OCI-LY1 (cell line): ENCODE data around the gene PRKCB.
A peak's percentile ranks its signal among the peaks of the same experiment; 100 is the strongest.

Experiments used
- H2AFZ ChIP-seq: fragments of 200-600 bp; sonication (generic), shearing (Covaris generic); 2 replicates; pipeline ENCODE4 v1.6.0; 2014; ENCODE audit warnings: antibody characterized with exemption, mild to moderate bottlenecking, low read length
- H3F3A ChIP-seq: fragments of 200-600 bp; sonication (generic), shearing (Covaris generic); 2 replicates; pipeline ENCODE4 v1.6.0; 2014; ENCODE audit warnings: mild to moderate bottlenecking, antibody characterized with exemption, low read length, moderate library complexity; ENCODE audit not compliant: insufficient read depth
- H3K27ac ChIP-seq: fragments of 200-600 bp; sonication (generic); 2 replicates; pipeline ENCODE4 v1.5.1; 2014; ENCODE audit warnings: low read length, mixed run types, mild to moderate bottlenecking, low read depth; ENCODE audit not compliant: poor library complexity, severe bottlenecking
- H3K27me3 ChIP-seq: fragments of 200-600 bp; sonication (generic); 2 replicates; pipeline ENCODE4 v1.6.0; 2014; ENCODE audit warnings: antibody characterized with exemption, mild to moderate bottlenecking, low read length, moderate library complexity; ENCODE audit not compliant: insufficient read depth
- H3K36me3 ChIP-seq: fragments of 200-600 bp; sonication (generic); 2 replicates; pipeline ENCODE4 v1.6.1; 2014; ENCODE audit warnings: mild to moderate bottlenecking, antibody characterized with exemption, low read length, moderate library complexity, mixed read lengths; ENCODE audit not compliant: insufficient read depth
- H3K4me1 ChIP-seq: fragments of 200-600 bp; sonication (generic); 2 replicates; pipeline ENCODE4 v1.5.1; 2014; ENCODE audit warnings: mild to moderate bottlenecking, low read length, moderate library complexity; ENCODE audit not compliant: insufficient read depth, severe bottlenecking
- H3K4me2 ChIP-seq: fragments of 200-600 bp; sonication (generic), shearing (Covaris generic); 2 replicates; pipeline ENCODE4 v1.6.1; 2014; ENCODE audit warnings: low read length
- H3K4me3 ChIP-seq: fragments of 200-600 bp; sonication (generic); 2 replicates; pipeline ENCODE4 v1.5.1; 2014; ENCODE audit warnings: low read length, low read depth, mild to moderate bottlenecking, mixed read lengths; ENCODE audit not compliant: poor library complexity, severe bottlenecking
- H3K79me2 ChIP-seq: fragments of 200-600 bp; shearing (Covaris generic); 2 replicates; pipeline ENCODE4 v1.6.1; 2016; ENCODE audit warnings: mixed run types, low read length, mixed read lengths; ENCODE audit not compliant: insufficient read depth
- H3K9ac ChIP-seq: fragments of 200-600 bp; sonication (generic), shearing (Covaris generic); 2 replicates; pipeline ENCODE4 v1.6.1; 2014; ENCODE audit warnings: mild to moderate bottlenecking, low read length, mixed read lengths
- H3K9me2 ChIP-seq: fragments of 200-600 bp; sonication (generic), shearing (Covaris generic); 2 replicates; pipeline ENCODE4 v1.6.1; 2014; ENCODE audit warnings: low read depth, mild to moderate bottlenecking, low read length, mixed read lengths
- H3K9me3 ChIP-seq: fragments of 200-600 bp; shearing (Covaris generic); 2 replicates; pipeline ENCODE4 v1.6.1; 2014; ENCODE audit warnings: low read length, mixed read lengths
- H4K20me1 ChIP-seq: fragments of 200-600 bp; sonication (generic), shearing (Covaris generic); 2 replicates; pipeline ENCODE4 v1.6.0; 2016; ENCODE audit warnings: mild to moderate bottlenecking, low read length; ENCODE audit not compliant: insufficient read depth
- EZH2 ChIP-seq: fragments of 200-600 bp; sonication (generic), shearing (Covaris generic); IDR thresholded peaks from 2 replicates; pipeline ENCODE4 v1.8.0; 2017; ENCODE audit warnings: borderline replicate concordance, mixed run types, mild to moderate bottlenecking, antibody characterized with exemption, low read length, moderate library complexity, mixed read lengths
- TF ChIP-seq, protein P1 (sequence below): fragments of 200-600 bp; sonication (generic), shearing (Covaris generic); IDR thresholded peaks from 2 replicates; pipeline ENCODE4 v1.5.1; 2017; ENCODE audit warnings: mild to moderate bottlenecking, antibody characterized with exemption, low read length, moderate library complexity, mixed read lengths

Gene PRKCB

DNA sequence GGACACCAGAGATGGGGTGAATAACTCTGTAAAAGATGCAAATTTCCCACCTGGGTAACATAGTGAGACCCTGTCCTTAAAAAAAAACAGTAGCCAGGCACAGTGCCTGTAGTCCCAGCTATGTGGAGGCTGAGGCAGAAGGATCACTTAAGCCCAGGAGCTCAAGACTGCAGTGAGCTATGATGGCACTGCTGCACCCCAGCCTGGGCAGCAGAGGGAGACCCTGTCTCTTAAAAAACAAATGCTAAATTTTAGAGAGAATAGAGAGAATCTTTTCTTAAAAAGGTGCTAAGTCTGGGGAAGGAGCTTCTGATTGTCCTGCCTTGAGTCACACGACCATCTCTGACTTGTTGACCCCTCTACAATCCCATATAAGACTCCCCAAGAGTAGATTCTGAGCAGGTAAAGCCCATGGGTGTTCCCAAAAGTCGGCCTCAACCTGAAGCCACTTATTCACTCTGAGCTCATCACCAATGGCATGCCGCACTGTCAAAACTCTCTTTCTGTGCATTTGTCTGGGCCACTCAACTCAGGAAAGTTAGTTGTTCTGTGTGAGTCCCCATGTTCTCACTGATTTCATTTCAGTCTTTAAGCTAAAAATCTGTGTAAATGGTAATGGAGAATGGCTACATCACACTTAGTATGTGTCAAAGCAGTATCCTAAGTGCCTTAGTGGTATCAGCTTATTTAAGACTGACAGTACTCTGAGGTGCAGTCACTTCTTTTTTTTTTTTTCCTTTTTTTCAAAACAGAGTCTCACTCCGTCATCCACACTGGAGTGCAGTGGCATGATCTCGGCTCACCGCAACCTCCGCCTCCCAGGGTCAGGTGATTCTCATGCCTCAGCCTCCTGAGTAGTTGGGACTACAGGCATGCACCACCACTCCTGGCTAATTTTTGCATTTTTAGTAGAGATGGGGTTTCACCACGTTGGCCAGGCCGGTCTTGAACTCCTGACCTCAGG, 41.6 kb downstream of the PRKCB start:
- no peak overlapping the region for H2AFZ ChIP-seq
- no peak overlapping the region for H3K4me3 ChIP-seq
- no peaks in the 10 kb centered on the region for H3K9me3 ChIP-seq
- peaks cover 17% of the 10 kb centered on the region for H3K4me1 ChIP-seq
- H3K4me2 ChIP-seq, result no peak overlapping the region
- H3K79me2 ChIP-seq, result no peaks in the 10 kb centered on the region
- no peaks in the 10 kb centered on the region for H3K27me3 ChIP-seq
- no peaks in the 10 kb centered on the region for H3K36me3 ChIP-seq
- TF ChIP-seq EZH2, result no peak
- TF ChIP-seq, protein P1, sequence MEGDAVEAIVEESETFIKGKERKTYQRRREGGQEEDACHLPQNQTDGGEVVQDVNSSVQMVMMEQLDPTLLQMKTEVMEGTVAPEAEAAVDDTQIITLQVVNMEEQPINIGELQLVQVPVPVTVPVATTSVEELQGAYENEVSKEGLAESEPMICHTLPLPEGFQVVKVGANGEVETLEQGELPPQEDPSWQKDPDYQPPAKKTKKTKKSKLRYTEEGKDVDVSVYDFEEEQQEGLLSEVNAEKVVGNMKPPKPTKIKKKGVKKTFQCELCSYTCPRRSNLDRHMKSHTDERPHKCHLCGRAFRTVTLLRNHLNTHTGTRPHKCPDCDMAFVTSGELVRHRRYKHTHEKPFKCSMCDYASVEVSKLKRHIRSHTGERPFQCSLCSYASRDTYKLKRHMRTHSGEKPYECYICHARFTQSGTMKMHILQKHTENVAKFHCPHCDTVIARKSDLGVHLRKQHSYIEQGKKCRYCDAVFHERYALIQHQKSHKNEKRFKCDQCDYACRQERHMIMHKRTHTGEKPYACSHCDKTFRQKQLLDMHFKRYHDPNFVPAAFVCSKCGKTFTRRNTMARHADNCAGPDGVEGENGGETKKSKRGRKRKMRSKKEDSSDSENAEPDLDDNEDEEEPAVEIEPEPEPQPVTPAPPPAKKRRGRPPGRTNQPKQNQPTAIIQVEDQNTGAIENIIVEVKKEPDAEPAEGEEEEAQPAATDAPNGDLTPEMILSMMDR, result peak; percentile 22
- no peaks in the 10 kb centered on the region for H3K9me2 ChIP-seq
- H3K27ac ChIP-seq, result no peak overlapping the region
- no peak overlapping the region for H3K9ac ChIP-seq
- no peaks in the 10 kb centered on the region for H3F3A ChIP-seq
- H4K20me1 ChIP-seq, result no peaks in the 10 kb centered on the region

DNA sequence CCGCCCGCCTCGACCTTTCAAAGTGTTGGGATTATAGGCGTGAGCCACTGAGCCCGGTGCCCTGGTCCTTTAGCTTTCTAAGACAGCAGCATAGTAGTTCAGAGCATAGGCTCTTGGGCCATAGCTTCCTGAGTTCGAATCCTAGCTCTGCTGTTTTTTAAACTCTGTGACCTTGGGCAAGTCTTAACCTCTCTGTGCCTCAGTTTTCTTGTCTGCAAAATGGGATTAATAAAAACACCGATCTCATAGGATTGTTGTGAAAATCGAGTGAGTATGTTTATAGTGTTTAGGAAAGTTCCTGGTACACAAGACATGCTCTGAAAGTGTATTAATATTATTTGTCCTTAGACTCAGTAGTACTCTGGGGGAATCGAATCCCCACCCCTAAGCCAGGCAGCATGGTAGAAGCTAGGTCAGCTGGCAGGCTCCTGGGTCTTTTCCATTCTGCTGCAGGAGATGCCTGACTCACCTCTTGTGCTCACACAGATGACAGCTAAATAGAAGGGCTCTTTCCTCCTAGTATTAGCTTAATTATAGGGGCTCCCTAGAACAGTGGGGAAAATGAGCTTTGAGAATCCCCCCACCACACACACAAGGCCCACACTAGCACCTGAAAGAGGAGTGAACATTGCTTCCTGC, 44.1 kb downstream of the PRKCB start:
- H3K36me3 ChIP-seq, result no peaks in the 10 kb centered on the region
- H3F3A ChIP-seq, result no peaks in the 10 kb centered on the region
- H3K4me2 ChIP-seq, result no peak overlapping the region
- H3K9me2 ChIP-seq, result no peaks in the 10 kb centered on the region
- H2AFZ ChIP-seq, result no peak overlapping the region
- H3K9ac ChIP-seq, result no peak overlapping the region
- H3K27ac ChIP-seq, result no peak overlapping the region
- H3K4me3 ChIP-seq, result no peak overlapping the region
- H3K9me3 ChIP-seq, result no peaks in the 10 kb centered on the region
- H3K27me3 ChIP-seq, result no peaks in the 10 kb centered on the region
- no peak for TF ChIP-seq EZH2
- TF ChIP-seq, protein P1, result no peak
- no peaks in the 10 kb centered on the region for H4K20me1 ChIP-seq
- no peaks in the 10 kb centered on the region for H3K79me2 ChIP-seq
- H3K4me1 ChIP-seq, result peaks cover 17% of the 10 kb centered on the region

DNA sequence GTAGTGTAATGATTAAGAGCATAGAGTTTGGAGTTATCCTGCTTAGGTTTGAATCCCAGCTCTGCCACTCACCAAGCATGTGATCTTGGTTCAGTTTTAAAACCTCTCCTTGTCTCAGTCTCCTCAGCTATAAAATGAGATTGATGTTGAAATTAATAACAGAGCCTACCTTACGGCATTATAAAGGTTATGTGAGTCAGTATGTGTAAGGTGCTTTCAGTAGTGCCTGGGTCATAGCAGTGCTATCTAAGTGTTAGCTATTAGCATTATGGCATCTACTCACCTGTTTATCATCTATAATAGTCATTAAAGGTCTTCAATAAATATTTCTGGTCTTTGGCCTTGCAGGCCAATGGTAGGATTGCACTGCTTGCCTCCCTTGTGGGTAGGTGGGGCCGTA, 53.4 kb downstream of the PRKCB start:
- Histone ChIP-seq H3K27ac (no peak overlapping the region), H3K9me2 (no peaks in the 10 kb centered on the region), H3K36me3 (no peaks in the 10 kb centered on the region), H3K79me2 (no peaks in the 10 kb centered on the region), H3K9me3 (no peaks in the 10 kb centered on the region), H3K27me3 (no peaks in the 10 kb centered on the region), H2AFZ (no peak overlapping the region), H3K4me3 (no peak overlapping the region), H3K4me2 (no peak overlapping the region), H3K4me1 (no peaks in the 10 kb centered on the region), H3F3A (no peaks in the 10 kb centered on the region), H3K9ac (no peak overlapping the region), H4K20me1 (no peaks in the 10 kb centered on the region)
- TF ChIP-seq, protein P1, result no peak
- TF ChIP-seq EZH2, result no peak
